Naive thymus-derived CD8-positive, alpha-beta T cell (primary cell): Measurements from ENCODE around the gene SCUBE2. TPM values are rescaled to one million over a fixed set of nuclear protein-coding genes. Genes with fewer than 3 reads are reported as not detected.

Source experiments
- ATAC-seq, 2 donors: fragments of 150-1000 bp; cut with Tn5 transposase in 1 of 2; sonication (Bioruptor Pico), chemical (Tn5 transposase) in 1 of 2; 1 replicate in 1 of 2; 2 replicates in 1 of 2; pipeline ENCODE4 v1.10.0; 2021; ENCODE audit warnings: mild to moderate bottlenecking in 2 of 2, moderate library complexity in 2 of 2
- POLR2A ChIA-PET: fragments of 350-600 bp; sonication (Branson Sonifier 250); formaldehyde crosslinking; loops from one replicate; lab custom pipeline; 2021; ENCODE audit warnings: antibody characterized with exemption; lab: Charles Lee
- DNase-seq, 10 donors: peaks; one replicate each; pipeline versions ENCODE4 v3.0.0 to v3.0.0-alpha.2; 2020 to 2022
- H3K27ac Mint-ChIP-seq, 10 donors: one replicate each; pipeline ENCODE4 v1.8.0; 2020 to 2022; ENCODE audit warnings: mild to moderate bottlenecking in 10 of 10, mixed read lengths in 10 of 10, moderate library complexity in 4 of 10, inconsistent platforms in 1 of 10
- H3K27me3 Mint-ChIP-seq, 5 donors: one replicate each; pipeline ENCODE4 v1.8.0; 2021 to 2022; ENCODE audit warnings: mixed read lengths in 5 of 5
- H3K36me3 Mint-ChIP-seq, 3 donors: one replicate each; pipeline ENCODE4 v1.8.0; 2020 to 2022; ENCODE audit warnings: mixed read lengths in 3 of 3, mild to moderate bottlenecking in 2 of 3, inconsistent platforms in 1 of 3
- H3K4me1 Mint-ChIP-seq, 4 donors: one replicate each; pipeline ENCODE4 v1.8.0; 2021 to 2022; ENCODE audit warnings: mixed read lengths in 4 of 4
- H3K4me3 Mint-ChIP-seq, 10 donors: one replicate each; pipeline ENCODE4 v1.8.0; 2020 to 2022; ENCODE audit warnings: mild to moderate bottlenecking in 10 of 10, mixed read lengths in 10 of 10, moderate library complexity in 6 of 10, inconsistent platforms in 1 of 10
- H3K9me3 Mint-ChIP-seq, 9 donors: one replicate each; pipeline ENCODE4 v1.8.0; 2020 to 2022; ENCODE audit warnings: mixed read lengths in 9 of 9, mild to moderate bottlenecking in 3 of 9, inconsistent platforms in 1 of 9, moderate library complexity in 1 of 9
- polyA plus RNA-seq, 3 donors: library from polyadenylated mRNA; unstranded; fragments of 300-500 nt; fragmentation: Illumina TruSeq; gene quantifications; one replicate each; pipeline ENCODE4 v1.2.3, GENCODE V29; 2021
- total RNA-seq, 8 experiments: library from RNA in 2 of 8; stranded (reverse) in 2 of 8; gene quantifications; one replicate each; pipeline ENCODE4 v1.2.3 and lab custom pipeline; 2021 to 2026

Gene SCUBE2
- total and polyA plus RNA-seq, 5 experiments from 2014 or later = 0.96 TPM; not detected in 4

- H3K27ac Mint-ChIP-seq = no peak overlapping the region
- H3K27me3 Mint-ChIP-seq = peaks cover 7 to 24% (median 16%) of the 10 kb centered on the region in 5 donors
- no peak for ATAC-seq
- no peaks in the 10 kb centered on the region for H3K36me3 Mint-ChIP-seq
- POLR2A ChIA-PET = no interaction called here
- DNase-seq = no peak
- H3K9me3 Mint-ChIP-seq = peaks cover 0 to 2% (median 0%) of the 10 kb centered on the region in 9 donors
- H3K4me3 Mint-ChIP-seq = no peak overlapping the region
- H3K4me1 Mint-ChIP-seq = no peaks in the 10 kb centered on the region
Measured at GRCh38 chr11:9078113-9079086, 13.0 kb downstream of the SCUBE2 start.

- Mint-ChIP-seq H3K27ac (no peak overlapping the region), H3K4me1 (no peaks in the 10 kb centered on the region), H3K27me3 (peaks cover 12 to 24% (median 18%) of the 10 kb centered on the region in 5 donors), H3K9me3 (peaks cover 0 to 1% (median 0%) of the 10 kb centered on the region in 9 donors), H3K4me3 (no peak overlapping the region), H3K36me3 (no peaks in the 10 kb centered on the region)
- no peak for DNase-seq
- POLR2A ChIA-PET = no interaction called here
- no peak for ATAC-seq
Measured at GRCh38 chr11:9077164-9077563, 14.2 kb downstream of the SCUBE2 start.

- Mint-ChIP-seq H3K4me3 (no peak overlapping the region), H3K9me3 (no peaks in the 10 kb centered on the region), H3K27ac (peak overlapping the region in 1 of 10 donors; percentile 67), H3K36me3 (no peaks in the 10 kb centered on the region), H3K4me1 (no peaks in the 10 kb centered on the region), H3K27me3 (peaks cover 12 to 24% (median 18%) of the 10 kb centered on the region in 5 donors)
- DNase-seq (no peak), ATAC-seq (no peak)
- POLR2A ChIA-PET = no interaction called here
Measured at GRCh38 chr11:9076661-9077060, 14.7 kb downstream of the SCUBE2 start.

GRCh38 chr11:9076046-9076445 lies 15.4 kb downstream of the SCUBE2 start:
- no peak for DNase-seq
- no peak for ATAC-seq
- H3K27ac Mint-ChIP-seq = no peak overlapping the region
- no peaks in the 10 kb centered on the region for H3K4me1 Mint-ChIP-seq
- H3K4me3 Mint-ChIP-seq = no peak overlapping the region
- H3K9me3 Mint-ChIP-seq = no peaks in the 10 kb centered on the region
- no peaks in the 10 kb centered on the region for H3K36me3 Mint-ChIP-seq
- POLR2A ChIA-PET = no interaction called here
- peaks cover 12 to 24% (median 16%) of the 10 kb centered on the region in 5 donors for H3K27me3 Mint-ChIP-seq

- Mint-ChIP-seq H3K36me3 (no peaks in the 10 kb centered on the region), H3K9me3 (no peaks in the 10 kb centered on the region), H3K4me3 (no peak overlapping the region), H3K27me3 (peaks cover 12 to 26% (median 16%) of the 10 kb centered on the region in 5 donors), H3K4me1 (no peaks in the 10 kb centered on the region), H3K27ac (no peak overlapping the region)
- POLR2A ChIA-PET = no interaction called here
- no peak for DNase-seq
- no peak for ATAC-seq
Measured at GRCh38 chr11:9075556-9075955, 15.8 kb downstream of the SCUBE2 start.

GRCh38 chr11:9074338-9075029 lies 16.9 kb downstream of the SCUBE2 start:
- no peak for DNase-seq
- Mint-ChIP-seq H3K4me3 (no peak overlapping the region), H3K4me1 (no peaks in the 10 kb centered on the region), H3K27me3 (peaks cover 12 to 26% (median 16%) of the 10 kb centered on the region in 5 donors), H3K9me3 (no peaks in the 10 kb centered on the region), H3K27ac (no peak overlapping the region), H3K36me3 (no peaks in the 10 kb centered on the region)
- no peak for ATAC-seq
- POLR2A ChIA-PET = no interaction called here

GRCh38 chr11:9073466-9074225 lies 17.8 kb downstream of the SCUBE2 start:
- H3K9me3 Mint-ChIP-seq = no peaks in the 10 kb centered on the region
- POLR2A ChIA-PET = no interaction called here
- DNase-seq (no peak), ATAC-seq (no peak)
- no peaks in the 10 kb centered on the region for H3K36me3 Mint-ChIP-seq
- H3K4me3 Mint-ChIP-seq = no peak overlapping the region
- H3K27ac Mint-ChIP-seq = no peak overlapping the region
- H3K4me1 Mint-ChIP-seq = no peaks in the 10 kb centered on the region
- peaks cover 12 to 32% (median 17%) of the 10 kb centered on the region in 5 donors for H3K27me3 Mint-ChIP-seq

- Mint-ChIP-seq H3K27ac (no peak overlapping the region), H3K4me3 (no peak overlapping the region), H3K36me3 (no peaks in the 10 kb centered on the region), H3K4me1 (no peaks in the 10 kb centered on the region), H3K9me3 (no peaks in the 10 kb centered on the region), H3K27me3 (peaks cover 12 to 28% (median 16%) of the 10 kb centered on the region in 5 donors)
- POLR2A ChIA-PET = no interaction called here
- DNase-seq = no peak
- ATAC-seq = no peak
Measured at GRCh38 chr11:9072626-9073176, 18.7 kb downstream of the SCUBE2 start.

- Mint-ChIP-seq H3K27me3 (peaks cover 8 to 28% (median 16%) of the 10 kb centered on the region in 5 donors), H3K4me3 (no peak overlapping the region), H3K4me1 (no peaks in the 10 kb centered on the region), H3K36me3 (no peaks in the 10 kb centered on the region), H3K9me3 (no peaks in the 10 kb centered on the region), H3K27ac (no peak overlapping the region)
- DNase-seq = no peak
- no peak for ATAC-seq
- POLR2A ChIA-PET = no interaction called here
Measured at GRCh38 chr11:9071692-9072091, 19.7 kb downstream of the SCUBE2 start.

- ATAC-seq = no peak
- Mint-ChIP-seq H3K9me3 (no peaks in the 10 kb centered on the region), H3K27me3 (peaks cover 8 to 28% (median 16%) of the 10 kb centered on the region in 5 donors), H3K27ac (no peak overlapping the region), H3K36me3 (no peaks in the 10 kb centered on the region), H3K4me3 (no peak overlapping the region), H3K4me1 (no peaks in the 10 kb centered on the region)
- DNase-seq = no peak
- POLR2A ChIA-PET = no interaction called here
Measured at GRCh38 chr11:9070749-9071491, 20.5 kb downstream of the SCUBE2 start.

- no peaks in the 10 kb centered on the region for H3K36me3 Mint-ChIP-seq
- H3K27me3 Mint-ChIP-seq = peaks cover 4 to 20% (median 11%) of the 10 kb centered on the region in 5 donors
- POLR2A ChIA-PET = no interaction called here
- ATAC-seq (no peak), DNase-seq (no peak)
- no peaks in the 10 kb centered on the region for H3K4me1 Mint-ChIP-seq
- H3K27ac Mint-ChIP-seq = peak overlapping the region in 1 of 10 donors; percentile 3
- H3K4me3 Mint-ChIP-seq = no peak overlapping the region
- H3K9me3 Mint-ChIP-seq = no peaks in the 10 kb centered on the region
Measured at GRCh38 chr11:9069862-9070470, 21.4 kb downstream of the SCUBE2 start.
